ENCODE results near the gene DNAJC22. TPM values are rescaled to one million over a fixed set of nuclear protein-coding genes. Genes with fewer than 3 reads are reported as not detected.

DNAJC22 gene
- under 0.01 TPM in 1 of 2 replicates, not detected in the other for total RNA-seq

DNA sequence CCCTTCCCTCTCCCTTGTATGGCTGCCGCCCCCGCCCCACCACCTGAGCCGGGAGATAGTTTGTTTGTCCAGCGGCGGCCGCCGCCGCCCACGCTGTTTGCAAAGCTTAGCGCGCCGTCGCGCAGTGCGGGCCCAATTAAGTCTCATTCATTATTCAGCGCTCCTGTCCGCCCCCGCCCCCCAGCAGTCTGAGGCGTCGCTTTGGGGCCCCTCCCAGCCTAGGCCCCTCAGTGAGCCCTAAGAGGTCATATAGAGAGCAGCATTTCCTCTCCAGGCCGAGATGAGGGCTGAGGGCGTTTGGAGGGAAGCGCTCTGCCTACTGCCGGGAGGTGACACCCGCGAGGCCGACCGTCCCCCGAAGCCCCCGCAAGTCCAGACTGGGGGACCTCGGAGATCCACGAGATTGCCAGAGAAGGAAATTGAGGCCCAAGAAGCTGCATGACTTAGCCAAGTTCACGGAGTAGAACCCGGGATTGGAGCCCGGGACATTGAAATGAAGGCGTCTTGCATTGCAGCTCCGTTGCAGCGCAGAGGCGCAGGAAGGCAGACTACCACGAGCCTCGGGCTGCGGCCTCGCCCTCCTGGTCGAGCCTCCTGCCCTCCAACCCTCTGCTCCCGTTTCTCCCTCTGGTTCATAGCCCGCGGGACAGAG, at the start of gene DNAJC22:
Gene DNAJC22 (plus strand): TSS at position 230 of the 652 bp plus-strand sequence. CDS start 1,985 bp downstream, outside the sequence.

DNA sequence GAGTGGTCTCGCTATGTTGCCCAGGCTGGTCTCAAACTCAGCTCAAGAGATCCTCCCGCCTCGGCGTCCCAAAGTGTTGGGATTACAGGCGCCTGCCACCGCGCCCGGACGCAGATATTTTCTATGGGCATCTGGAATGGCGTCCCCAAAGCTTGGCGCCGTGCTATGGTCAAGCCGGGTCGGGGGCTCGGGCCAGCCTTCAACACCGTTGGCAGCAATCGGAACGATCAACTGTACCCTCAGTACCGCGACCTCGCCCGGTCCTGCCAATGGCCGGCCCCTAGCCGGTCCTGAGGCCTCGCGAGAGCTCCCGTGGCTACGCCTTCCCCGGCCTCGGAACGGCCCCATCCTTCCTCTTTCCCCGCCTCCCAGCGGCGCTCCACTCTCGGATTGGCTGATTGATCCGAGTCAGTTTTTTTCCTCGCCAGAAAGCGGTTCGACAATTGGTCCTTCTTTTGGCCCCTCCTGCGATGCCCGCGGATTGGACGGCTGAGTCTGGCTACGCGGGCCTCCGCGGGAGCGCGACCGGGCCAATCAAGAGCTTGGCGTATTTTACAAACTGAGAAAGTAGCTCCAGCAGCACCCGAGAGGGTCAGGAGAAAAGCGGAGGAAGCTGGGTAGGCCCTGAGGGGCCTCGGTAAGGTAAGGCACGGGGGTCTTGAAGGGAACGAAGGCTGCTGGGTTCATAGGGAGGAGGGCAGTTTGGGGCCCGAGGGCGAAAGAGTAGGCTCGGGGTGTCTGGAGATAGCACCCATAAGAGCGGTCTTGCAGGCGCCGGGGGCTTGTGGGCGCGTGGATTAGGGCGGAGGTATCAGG, 23.8 kb upstream of the DNAJC22 start, which contains the start of gene TROAP:
Gene TROAP (plus strand): TSS at position 548 of the 816 bp plus-strand sequence. CDS start 354 bp downstream, outside the sequence.

DNA sequence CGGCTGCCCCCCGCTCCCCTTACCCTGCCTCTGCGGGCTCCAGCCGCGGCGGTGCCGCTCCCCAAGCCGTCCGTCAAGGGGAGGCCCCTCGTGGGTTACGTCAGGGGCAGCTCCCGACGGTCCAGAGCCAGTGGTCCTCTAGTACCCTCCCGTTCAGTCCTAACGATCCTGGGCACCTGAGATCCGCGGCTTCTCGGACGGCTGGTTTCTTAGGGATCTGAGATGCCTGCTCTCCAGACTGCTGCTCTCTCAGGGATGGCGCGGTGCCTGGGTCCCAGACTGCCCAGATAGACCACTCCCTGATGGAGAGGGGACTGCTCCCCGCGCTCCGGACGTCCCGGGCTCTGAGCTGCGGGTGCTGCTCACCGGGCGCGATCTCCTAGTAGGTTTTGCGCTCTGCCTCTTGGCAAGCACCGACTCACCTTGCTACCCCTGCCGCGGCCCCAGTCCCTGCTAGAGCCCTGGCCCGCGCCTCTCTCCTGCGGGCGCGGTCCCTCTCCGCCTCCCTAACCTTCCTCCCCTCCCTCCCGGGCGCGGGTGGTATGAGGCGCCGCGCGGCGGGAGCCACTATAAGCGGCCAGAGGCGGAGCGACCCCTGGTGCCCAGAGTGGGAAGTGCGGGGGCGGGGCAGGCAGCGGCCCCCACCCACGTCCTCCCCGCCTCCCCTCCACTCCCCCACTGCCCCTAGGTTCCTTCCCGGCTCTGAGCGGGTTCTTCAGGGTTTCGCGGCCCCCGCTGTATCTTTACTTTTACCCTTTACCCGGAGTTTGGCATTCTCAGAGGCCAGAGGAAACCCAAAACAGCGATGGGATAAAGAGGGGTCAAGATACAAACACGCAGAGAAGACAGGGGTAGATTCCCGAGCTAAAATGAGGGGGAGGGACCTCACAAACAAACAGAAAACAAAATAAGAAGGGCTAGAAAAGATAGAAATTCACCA, 9.8 kb upstream of the DNAJC22 start, which contains the start of gene C1QL4:
Gene C1QL4 (minus strand): TSS at position 544 of the 940 bp plus-strand sequence. CDS start 711 bp downstream, outside the sequence.

DNA sequence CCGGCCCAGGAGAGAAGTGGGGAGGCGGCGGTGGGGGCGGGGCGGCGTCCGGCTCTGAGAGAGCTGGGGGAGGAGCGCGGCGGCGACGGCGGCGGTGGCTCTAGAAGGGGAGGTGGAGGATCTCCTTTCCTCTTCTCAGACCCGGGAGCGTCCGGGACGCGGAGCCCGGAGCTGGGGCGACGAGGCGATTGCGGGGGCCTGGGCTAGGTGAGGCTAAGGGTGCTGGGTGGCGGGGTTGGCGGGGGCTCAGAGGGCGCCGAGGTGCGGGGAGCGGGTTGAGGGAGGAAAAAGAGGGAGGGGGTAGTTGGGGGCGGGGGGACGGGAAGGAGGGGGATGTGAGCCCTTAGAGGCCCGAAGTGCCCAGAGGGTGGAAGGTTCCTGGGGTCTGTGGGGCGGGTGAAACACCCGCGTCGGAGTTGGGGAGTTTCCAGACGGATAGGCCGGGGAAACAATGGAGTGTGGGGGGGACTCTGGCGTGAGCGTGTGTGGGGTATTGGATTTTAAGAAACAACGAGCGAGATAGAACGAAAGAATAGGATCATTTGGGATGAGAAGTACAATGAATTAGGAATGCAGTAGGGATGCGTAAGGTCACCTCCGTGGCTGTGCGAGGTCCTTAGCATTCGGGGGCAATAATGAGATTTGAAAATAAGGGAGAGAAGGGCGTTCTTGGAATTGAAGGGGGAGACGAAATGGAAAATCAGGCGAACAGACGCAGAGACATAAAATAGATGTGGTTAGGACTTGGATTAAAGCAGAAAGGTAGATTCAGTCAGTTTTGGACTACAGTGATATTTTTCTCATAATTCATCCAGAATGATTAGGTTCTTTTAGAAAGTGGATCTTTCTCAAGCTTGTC, 20.9 kb downstream of the DNAJC22 start, which contains the start of gene SPATS2:
Gene SPATS2 (plus strand): TSS at position 82 of the 859 bp plus-strand sequence. CDS start 93,551 bp downstream, outside the sequence.

Other genes with a start within 250 kb of the DNAJC22 start
- gene LMBR1L, start 236.0 kb upstream of the DNAJC22 start, total RNA-seq: 27.7 and 31.8 TPM in 2 replicates
- gene TUBA1B, start 215.5 kb upstream of the DNAJC22 start, total RNA-seq: 114 and 181 TPM in 2 replicates
- gene TUBA1A, start 157.8 kb upstream of the DNAJC22 start, total RNA-seq: 2.7 and 16.7 TPM in 2 replicates
- 208 and 261 TPM in 2 replicates for gene TUBA1C, start 81.8 kb upstream of the DNAJC22 start, total RNA-seq
- 0.07 and 0.34 TPM in 2 replicates for gene PRPH, start 51.7 kb upstream of the DNAJC22 start, total RNA-seq
- 0.07 and 3.1 TPM in 2 replicates for gene TROAP, start 23.6 kb upstream of the DNAJC22 start, total RNA-seq
- gene C1QL4, start 9.7 kb upstream of the DNAJC22 start, total RNA-seq: under 0.01 TPM in 1 of 2 replicates, not detected in the other
- 29.0 and 35.2 TPM in 2 replicates for gene SPATS2, start 20.6 kb downstream of the DNAJC22 start, total RNA-seq
- under 0.01 TPM in 1 of 2 replicates, not detected in the other for gene KCNH3, start 192.1 kb downstream of the DNAJC22 start, total RNA-seq
- 46.1 and 56.7 TPM in 2 replicates for gene MCRS1, start 221.3 kb downstream of the DNAJC22 start, total RNA-seq